Activated CD8-positive, alpha-beta T cell treated with anti-CD3 and anti-CD28 coated beads, Interleukin-2, amount 10 ng/mL, durations not matched to agents 7 days and 5 days (primary cell): ENCODE data around the gene SMAD5. TPM values are rescaled to one million over a fixed set of nuclear protein-coding genes. Genes with fewer than 3 reads are reported as not detected.

Experiments used
- ATAC-seq: fragments of 150-1000 bp; cut with Tn5 transposase; one replicate; pipeline ENCODE4 v1.10.0; 2021; ENCODE audit warnings: moderate library complexity
- CTCF ChIA-PET: fragments of 350-600 bp; sonication (Branson Sonifier 250); formaldehyde crosslinking; loops from one replicate; lab custom pipeline; 2021; ENCODE audit warnings: antibody characterized with exemption; lab: Charles Lee
- POLR2A ChIA-PET: fragments of 350-600 bp; sonication (Branson Sonifier 250); formaldehyde crosslinking; loops from one replicate; lab custom pipeline; 2021; ENCODE audit warnings: antibody characterized with exemption; lab: Charles Lee
- DNase-seq: peaks from one replicate; pipeline ENCODE4 v3.0.0-alpha.2; 2020
- H3K27ac Mint-ChIP-seq: one replicate; pipeline ENCODE4 v1.8.0; 2021; ENCODE audit warnings: mild to moderate bottlenecking, mixed read lengths
- H3K27me3 Mint-ChIP-seq: one replicate; pipeline ENCODE4 v1.8.0; 2021; ENCODE audit warnings: low read depth, mixed read lengths
- H3K36me3 Mint-ChIP-seq: one replicate; pipeline ENCODE4 v1.8.0; 2021; ENCODE audit warnings: low read depth, mixed read lengths
- H3K4me1 Mint-ChIP-seq: one replicate; pipeline ENCODE4 v1.8.0; 2021; ENCODE audit warnings: low read depth, mixed read lengths
- H3K4me3 Mint-ChIP-seq: one replicate; pipeline ENCODE4 v1.8.0; 2021; ENCODE audit warnings: mild to moderate bottlenecking, mixed read lengths
- H3K9me3 Mint-ChIP-seq: one replicate; pipeline ENCODE4 v1.8.0; 2022; ENCODE audit warnings: mixed read lengths; ENCODE audit not compliant: insufficient read depth
- total RNA-seq, 2 experiments: library from RNA; stranded (reverse); gene quantifications; one replicate each; pipeline ENCODE4 v1.2.3, GENCODE V29; 2021

Gene SMAD5
- total RNA-seq, 2 experiments from 2014 or later = 19.0 to 19.5 TPM

DNA sequence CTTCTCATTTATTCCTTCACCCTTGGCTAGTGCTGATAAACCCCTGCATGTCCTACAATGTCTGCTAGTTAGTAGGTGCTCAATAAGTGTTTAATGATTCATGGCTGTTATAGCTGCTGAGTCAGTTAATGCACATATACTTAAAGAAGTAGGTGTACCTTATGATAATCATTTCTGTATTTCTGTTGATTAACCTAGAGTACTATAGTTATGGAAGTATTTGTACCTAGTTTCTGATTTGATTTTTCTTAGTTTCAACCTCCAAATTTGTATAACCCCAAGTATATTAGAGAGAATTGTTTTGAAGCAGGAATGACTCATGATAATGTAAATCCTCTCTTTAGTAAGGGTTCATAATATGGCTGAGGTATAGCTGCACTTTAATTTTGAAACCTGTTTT is 8.9 kb downstream of the SMAD5 start:
- POLR2A ChIA-PET = no interaction called here
- CTCF ChIA-PET = interaction anchor here (0.6 kb wide), 1 partner anchor 13 kb away, joined by 3 read pairs; no protein-coding TSS in a partner anchor
- H3K27ac Mint-ChIP-seq = no peak overlapping the region
- H3K36me3 Mint-ChIP-seq = peaks cover 3% of the 10 kb centered on the region
- H3K27me3 Mint-ChIP-seq = no peaks in the 10 kb centered on the region
- H3K4me1 Mint-ChIP-seq = peaks cover 3% of the 10 kb centered on the region
- H3K9me3 Mint-ChIP-seq = no peaks in the 10 kb centered on the region
- DNase-seq (no peak), ATAC-seq (no peak)
- no peak overlapping the region for H3K4me3 Mint-ChIP-seq

DNA sequence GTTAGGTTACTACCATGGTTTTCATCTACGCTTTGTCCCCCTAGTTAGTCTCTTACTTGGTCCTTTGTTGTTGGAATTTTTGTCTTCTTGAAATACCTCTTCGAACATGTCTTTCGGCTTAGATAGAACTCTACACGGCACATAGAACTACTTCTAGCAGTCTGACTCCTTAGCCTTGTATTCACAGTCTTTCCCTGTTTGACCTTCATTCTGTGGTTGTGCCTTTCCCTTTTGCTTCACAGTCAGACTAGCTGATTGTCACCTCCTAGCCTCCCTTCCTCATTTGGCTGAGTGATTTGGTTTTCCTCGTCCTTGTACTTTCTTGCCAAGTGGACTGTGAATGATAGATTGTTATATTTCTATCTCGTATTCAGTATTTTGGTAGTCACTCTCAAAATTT is 10.7 kb downstream of the SMAD5 start:
- CTCF ChIA-PET = interaction anchor here (1.1 kb wide), 1 partner anchor 21 kb away, joined by 3 read pairs; no protein-coding TSS in a partner anchor
- POLR2A ChIA-PET = no interaction called here
- no peaks in the 10 kb centered on the region for H3K4me1 Mint-ChIP-seq
- no peaks in the 10 kb centered on the region for H3K27me3 Mint-ChIP-seq
- ATAC-seq (no peak), DNase-seq (no peak)
- no peak overlapping the region for H3K4me3 Mint-ChIP-seq
- no peak overlapping the region for H3K27ac Mint-ChIP-seq
- peaks cover 3% of the 10 kb centered on the region for H3K36me3 Mint-ChIP-seq
- no peaks in the 10 kb centered on the region for H3K9me3 Mint-ChIP-seq

- POLR2A ChIA-PET = no interaction called here
- CTCF ChIA-PET = interaction anchor here (1.0 kb wide), 1 partner anchor 10 kb away, joined by 3 read pairs; no protein-coding TSS in a partner anchor
Observed at GRCh38 chr5:136143763-136144162, 11.1 kb downstream of the SMAD5 start.

DNA sequence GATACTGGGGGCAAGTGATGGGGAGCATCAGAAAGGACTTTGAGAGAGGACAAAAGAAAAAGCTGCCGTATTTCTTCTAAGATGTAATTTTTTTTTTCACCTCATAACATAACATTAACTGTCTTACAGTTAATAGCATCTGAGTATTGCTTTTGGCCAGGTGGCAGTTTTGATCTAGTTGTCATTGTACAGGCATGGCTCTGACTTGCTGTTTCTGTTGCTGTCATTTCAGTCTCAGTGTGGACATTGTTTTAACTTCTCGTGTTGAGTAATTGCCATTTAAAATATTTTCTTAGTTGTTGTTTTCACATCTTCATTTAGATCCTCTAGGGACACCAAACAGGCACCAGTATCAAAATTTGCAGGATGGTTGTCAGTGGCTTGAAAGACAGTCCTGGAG is 12.4 kb downstream of the SMAD5 start:
- no peaks in the 10 kb centered on the region for H3K27me3 Mint-ChIP-seq
- no peak overlapping the region for H3K4me3 Mint-ChIP-seq
- no peaks in the 10 kb centered on the region for H3K4me1 Mint-ChIP-seq
- DNase-seq (no peak), ATAC-seq (no peak)
- H3K9me3 Mint-ChIP-seq = no peaks in the 10 kb centered on the region
- CTCF ChIA-PET = no interaction called here
- no peak overlapping the region for H3K27ac Mint-ChIP-seq
- no peaks in the 10 kb centered on the region for H3K36me3 Mint-ChIP-seq
- POLR2A ChIA-PET = no interaction called here

More at GRCh38 chr5:136143763-136144162, 11.1 kb downstream of the SMAD5 start:
- H3K4me1 Mint-ChIP-seq = no peaks in the 10 kb centered on the region
- H3K4me3 Mint-ChIP-seq = no peak overlapping the region
- H3K27ac Mint-ChIP-seq = no peak overlapping the region
- H3K27me3 Mint-ChIP-seq = no peaks in the 10 kb centered on the region
- H3K9me3 Mint-ChIP-seq = no peaks in the 10 kb centered on the region
- peaks cover 3% of the 10 kb centered on the region for H3K36me3 Mint-ChIP-seq
- no peak for DNase-seq
- ATAC-seq = no peak

- Mint-ChIP-seq H3K9me3 (no peaks in the 10 kb centered on the region), H3K4me3 (no peak overlapping the region), H3K27me3 (no peaks in the 10 kb centered on the region), H3K27ac (no peak overlapping the region), H3K4me1 (no peaks in the 10 kb centered on the region), H3K36me3 (no peaks in the 10 kb centered on the region)
- ATAC-seq (no peak), DNase-seq (no peak)
- ChIA-PET CTCF (no interaction called here), POLR2A (interaction anchor here (0.9 kb wide), 1 partner anchor 13 kb away, joined by 4 read pairs; no protein-coding TSS in a partner anchor)
Observed at GRCh38 chr5:136146201-136146600, 13.6 kb downstream of the SMAD5 start.

- no peaks in the 10 kb centered on the region for H3K9me3 Mint-ChIP-seq
- H3K4me3 Mint-ChIP-seq = no peak overlapping the region
- H3K36me3 Mint-ChIP-seq = no peaks in the 10 kb centered on the region
- ChIA-PET CTCF (no interaction called here), POLR2A (no interaction called here)
- H3K27ac Mint-ChIP-seq = no peak overlapping the region
- H3K4me1 Mint-ChIP-seq = no peaks in the 10 kb centered on the region
- DNase-seq (no peak), ATAC-seq (no peak)
- no peaks in the 10 kb centered on the region for H3K27me3 Mint-ChIP-seq
Observed at GRCh38 chr5:136147632-136148031, 15.0 kb downstream of the SMAD5 start.

DNA sequence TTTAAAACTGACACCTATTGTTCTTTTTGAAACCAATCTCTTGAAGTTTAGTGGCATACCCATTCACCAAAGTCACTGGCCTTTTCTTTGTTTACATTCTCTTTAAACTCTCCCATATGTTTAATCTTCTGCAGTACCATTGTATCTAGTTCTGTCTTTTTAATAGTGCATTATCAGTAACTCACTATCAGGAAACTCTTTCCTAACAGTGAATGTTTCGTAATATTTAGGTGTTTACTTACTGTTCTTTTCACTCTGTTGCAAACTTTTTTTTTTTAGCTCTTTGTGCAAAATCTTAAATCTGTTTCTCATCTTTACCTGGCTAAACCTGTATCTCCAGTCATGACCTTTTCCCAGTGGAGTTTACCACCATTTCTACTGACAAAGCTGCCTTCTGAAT is 17.2 kb downstream of the SMAD5 start:
- DNase-seq = no peak
- CTCF ChIA-PET = no interaction called here
- no peak overlapping the region for H3K27ac Mint-ChIP-seq
- no peaks in the 10 kb centered on the region for H3K4me1 Mint-ChIP-seq
- POLR2A ChIA-PET = no interaction called here
- no peaks in the 10 kb centered on the region for H3K9me3 Mint-ChIP-seq
- no peak for ATAC-seq
- H3K27me3 Mint-ChIP-seq = no peaks in the 10 kb centered on the region
- H3K4me3 Mint-ChIP-seq = no peak overlapping the region
- peaks cover 13% of the 10 kb centered on the region for H3K36me3 Mint-ChIP-seq

DNA sequence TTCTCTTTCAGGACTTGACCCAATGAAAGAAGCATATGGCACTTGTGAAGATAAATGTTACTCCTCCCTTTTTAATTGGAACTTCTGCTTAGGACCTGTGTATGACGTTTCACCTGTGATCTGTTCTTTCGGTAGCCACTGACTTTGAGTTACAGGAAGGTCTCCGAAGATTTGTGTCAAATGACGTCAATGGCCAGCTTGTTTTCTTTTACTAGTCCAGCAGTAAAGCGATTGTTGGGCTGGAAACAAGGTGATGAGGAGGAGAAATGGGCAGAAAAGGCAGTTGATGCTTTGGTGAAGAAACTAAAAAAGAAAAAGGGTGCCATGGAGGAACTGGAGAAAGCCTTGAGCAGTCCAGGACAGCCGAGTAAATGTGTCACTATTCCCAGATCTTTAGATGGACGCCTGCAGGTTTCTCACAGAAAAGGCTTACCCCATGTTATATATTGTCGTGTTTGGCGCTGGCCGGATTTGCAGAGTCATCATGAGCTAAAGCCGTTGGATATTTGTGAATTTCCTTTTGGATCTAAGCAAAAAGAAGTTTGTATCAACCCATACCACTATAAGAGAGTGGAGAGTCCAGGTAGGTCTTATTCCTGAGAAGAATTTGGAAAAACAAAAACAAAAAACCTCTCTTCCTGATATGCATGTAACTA is 21.1 kb downstream of the SMAD5 start:
- ATAC-seq = no peak
- no peak overlapping the region for H3K27ac Mint-ChIP-seq
- H3K9me3 Mint-ChIP-seq = no peaks in the 10 kb centered on the region
- H3K4me1 Mint-ChIP-seq = no peaks in the 10 kb centered on the region
- H3K36me3 Mint-ChIP-seq = peaks cover 22% of the 10 kb centered on the region
- no peaks in the 10 kb centered on the region for H3K27me3 Mint-ChIP-seq
- ChIA-PET POLR2A (no interaction called here), CTCF (no interaction called here)
- no peak overlapping the region for H3K4me3 Mint-ChIP-seq
- no peak for DNase-seq

- POLR2A ChIA-PET = no interaction called here
- CTCF ChIA-PET = no interaction called here
- no peaks in the 10 kb centered on the region for H3K4me1 Mint-ChIP-seq
- H3K36me3 Mint-ChIP-seq = peaks cover 22% of the 10 kb centered on the region
- H3K9me3 Mint-ChIP-seq = no peaks in the 10 kb centered on the region
- no peak overlapping the region for H3K4me3 Mint-ChIP-seq
- DNase-seq (no peak), ATAC-seq (no peak)
- no peaks in the 10 kb centered on the region for H3K27me3 Mint-ChIP-seq
- H3K27ac Mint-ChIP-seq = no peak overlapping the region
Observed at GRCh38 chr5:136155078-136155477, 22.4 kb downstream of the SMAD5 start.

GRCh38 chr5:136155761-136156160 is 23.1 kb downstream of the SMAD5 start:
- ChIA-PET CTCF (interaction anchor here (1.9 kb wide), 1 partner anchor 18 kb away, joined by 6 read pairs; no protein-coding TSS in a partner anchor), POLR2A (interaction anchor here (1.5 kb wide), 1 partner anchor 23 kb away, joined by 5 read pairs; the partner anchor contains the start of gene SMAD5)
- no peaks in the 10 kb centered on the region for H3K27me3 Mint-ChIP-seq
- H3K9me3 Mint-ChIP-seq = no peaks in the 10 kb centered on the region
- H3K4me1 Mint-ChIP-seq = no peaks in the 10 kb centered on the region
- no peak overlapping the region for H3K4me3 Mint-ChIP-seq
- H3K27ac Mint-ChIP-seq = no peak overlapping the region
- no peak for ATAC-seq
- no peak for DNase-seq
- H3K36me3 Mint-ChIP-seq = peaks cover 23% of the 10 kb centered on the region

DNA sequence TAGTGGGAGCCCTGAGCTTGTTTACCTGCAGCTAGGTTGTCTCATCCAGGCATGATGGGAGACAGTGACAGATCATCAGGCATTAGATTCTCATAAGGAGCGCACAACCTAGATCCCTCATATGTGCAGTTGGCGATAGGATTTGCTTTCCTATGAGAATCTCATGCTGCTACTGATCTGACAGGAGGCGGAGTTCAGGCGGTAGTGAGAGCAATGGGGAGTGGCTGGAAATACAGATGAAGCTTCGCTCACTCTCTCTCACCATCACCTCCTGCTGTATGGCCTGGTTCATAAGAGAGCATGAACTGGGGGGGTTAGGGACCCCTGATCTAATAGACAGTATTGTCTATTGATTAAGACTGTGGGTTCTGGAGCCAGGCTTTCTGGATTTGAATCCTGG is 24.9 kb downstream of the SMAD5 start:
- H3K36me3 Mint-ChIP-seq = peaks cover 24% of the 10 kb centered on the region

DNA sequence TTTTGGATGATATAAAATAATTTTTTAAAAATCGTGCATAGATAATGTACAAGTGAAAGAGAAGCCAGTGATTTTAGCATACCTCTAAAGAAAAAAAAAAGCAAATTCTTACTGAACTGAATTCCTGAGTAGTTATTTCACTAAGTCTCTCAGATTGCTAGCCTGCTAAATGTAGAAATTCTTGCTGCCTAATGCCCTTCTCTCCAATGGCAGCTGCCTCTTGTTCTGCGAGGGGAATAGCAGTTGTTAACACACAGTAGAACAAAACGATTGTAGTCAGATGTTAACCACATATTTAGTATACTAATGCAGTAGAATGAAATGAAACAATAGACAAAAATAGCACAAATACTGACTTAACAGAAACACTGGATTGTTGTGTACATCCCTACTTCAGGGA is 26.8 kb downstream of the SMAD5 start:
- CTCF ChIA-PET = no interaction called here
- no peak overlapping the region for H3K4me3 Mint-ChIP-seq
- no peaks in the 10 kb centered on the region for H3K9me3 Mint-ChIP-seq
- H3K36me3 Mint-ChIP-seq = peaks cover 18% of the 10 kb centered on the region
- H3K4me1 Mint-ChIP-seq = no peaks in the 10 kb centered on the region
- POLR2A ChIA-PET = no interaction called here
- no peak for DNase-seq
- H3K27me3 Mint-ChIP-seq = no peaks in the 10 kb centered on the region
- no peak for ATAC-seq
- H3K27ac Mint-ChIP-seq = no peak overlapping the region

More for the DNA sequence above, 24.9 kb downstream of the SMAD5 start:
- no peak for DNase-seq
- Mint-ChIP-seq H3K4me3 (no peak overlapping the region), H3K9me3 (no peaks in the 10 kb centered on the region), H3K4me1 (no peaks in the 10 kb centered on the region), H3K27me3 (no peaks in the 10 kb centered on the region), H3K27ac (no peak overlapping the region)
- CTCF ChIA-PET = no interaction called here
- POLR2A ChIA-PET = no interaction called here
- ATAC-seq = no peak
